Neural cell (in vitro differentiated cells): ENCODE data around the gene GUCA2A.

Experiments used
- EP300 ChIP-seq: fragments of 450-650 bp; conservative IDR thresholded peaks from 2 replicates; pipeline ENCODE4 v1.6.1; 2014; ENCODE audit warnings: antibody characterized with exemption, mild to moderate bottlenecking, moderate library complexity; ENCODE audit not compliant: poor library complexity, severe bottlenecking
- EZH2 ChIP-seq: fragments of 200-600, 300-800 bp; shearing (Covaris generic), sonication (generic); IDR thresholded peaks from 2 replicates; pipeline ENCODE4 v1.6.1; 2014; ENCODE audit warnings: antibody characterized with exemption, low read length, borderline replicate concordance, mild to moderate bottlenecking; ENCODE audit not compliant: insufficient read depth, poor library complexity, severe bottlenecking
- MXI1 ChIP-seq: fragments of 450-650 bp; conservative IDR thresholded peaks from 2 replicates; pipeline ENCODE4 v1.6.1; 2014; ENCODE audit warnings: antibody characterized with exemption, mild to moderate bottlenecking; ENCODE audit not compliant: poor library complexity, severe bottlenecking
- POLR2AphosphoS5 ChIP-seq: IDR thresholded peaks from 2 replicates; pipeline ENCODE4 v1.6.1; 2012
- RAD21 ChIP-seq: fragments of 450-650 bp; conservative IDR thresholded peaks from 2 replicates; pipeline ENCODE4 v1.6.1; 2014; ENCODE audit warnings: antibody characterized with exemption, mild to moderate bottlenecking, moderate library complexity
- TF ChIP-seq, protein P1 (sequence below): fragments of 450-650 bp; IDR thresholded peaks from 2 replicates; pipeline ENCODE4 v1.5.1; 2014; ENCODE audit warnings: antibody characterized with exemption, mild to moderate bottlenecking, moderate library complexity; ENCODE audit not compliant: poor library complexity, severe bottlenecking

DNA sequence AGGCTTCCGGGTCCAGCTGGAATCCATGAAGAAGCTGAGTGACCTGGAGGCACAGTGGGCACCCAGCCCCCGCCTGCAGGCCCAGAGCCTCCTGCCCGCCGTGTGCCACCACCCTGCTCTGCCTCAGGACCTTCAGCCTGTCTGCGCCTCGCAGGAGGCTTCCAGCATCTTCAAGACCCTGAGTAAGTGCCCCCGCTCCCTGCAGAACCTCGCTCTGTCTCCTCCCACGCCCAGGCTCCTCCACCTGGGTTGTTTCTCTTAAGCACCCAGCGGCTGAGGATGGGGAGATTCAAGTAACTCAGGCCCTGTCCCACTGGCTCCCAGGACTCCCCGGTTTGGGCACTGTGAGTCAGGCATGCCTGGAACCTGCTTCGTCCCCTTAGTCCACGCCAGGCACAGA is 9.9 kb downstream of the GUCA2A start:
- TF ChIP-seq, protein P1, sequence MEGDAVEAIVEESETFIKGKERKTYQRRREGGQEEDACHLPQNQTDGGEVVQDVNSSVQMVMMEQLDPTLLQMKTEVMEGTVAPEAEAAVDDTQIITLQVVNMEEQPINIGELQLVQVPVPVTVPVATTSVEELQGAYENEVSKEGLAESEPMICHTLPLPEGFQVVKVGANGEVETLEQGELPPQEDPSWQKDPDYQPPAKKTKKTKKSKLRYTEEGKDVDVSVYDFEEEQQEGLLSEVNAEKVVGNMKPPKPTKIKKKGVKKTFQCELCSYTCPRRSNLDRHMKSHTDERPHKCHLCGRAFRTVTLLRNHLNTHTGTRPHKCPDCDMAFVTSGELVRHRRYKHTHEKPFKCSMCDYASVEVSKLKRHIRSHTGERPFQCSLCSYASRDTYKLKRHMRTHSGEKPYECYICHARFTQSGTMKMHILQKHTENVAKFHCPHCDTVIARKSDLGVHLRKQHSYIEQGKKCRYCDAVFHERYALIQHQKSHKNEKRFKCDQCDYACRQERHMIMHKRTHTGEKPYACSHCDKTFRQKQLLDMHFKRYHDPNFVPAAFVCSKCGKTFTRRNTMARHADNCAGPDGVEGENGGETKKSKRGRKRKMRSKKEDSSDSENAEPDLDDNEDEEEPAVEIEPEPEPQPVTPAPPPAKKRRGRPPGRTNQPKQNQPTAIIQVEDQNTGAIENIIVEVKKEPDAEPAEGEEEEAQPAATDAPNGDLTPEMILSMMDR = no peak
- no peak for TF ChIP-seq POLR2AphosphoS5
- no peak for TF ChIP-seq EZH2
- TF ChIP-seq RAD21 = no peak
- TF ChIP-seq MXI1 = no peak
- no peak for TF ChIP-seq EP300
